Measurements from ENCODE around the gene TPPP.

- TF ChIP-seq CTCF (IDR thresholded peaks at IDR 0.05 in 4 of 5, conservative IDR thresholded peaks at IDR 0.05 in 1 of 5) (no peak), POLR2A (IDR thresholded peaks at IDR 0.05) (no peak)
Measured at GRCh38 chr5:672329-673160, 20.6 kb downstream of the TPPP start.

Measured in gastrocnemius medialis (tissue), 4 donors.